Astrocyte (in vitro differentiated cells and primary cell): ENCODE data around the gene KRI1. TPM values are rescaled to one million over a fixed set of nuclear protein-coding genes. Genes with fewer than 3 reads are reported as not detected.

ENCODE experiments used
- DNase-seq: peaks from one replicate; pipeline ENCODE4 v3.0.0-alpha.2; 2010; ENCODE audit warnings: low read depth
- FAIRE-seq: peaks from 2 replicates; lab custom pipeline; 2011; peaks lifted over from hg19 to GRCh38; lab: Jason Lieb, UNC
- H2AFZ ChIP-seq: 2 replicates; pipeline ENCODE4 v1.6.0; 2012; ENCODE audit warnings: low read depth, low read length, inconsistent platforms
- H3K27ac ChIP-seq: 2 replicates; pipeline ENCODE4 v1.5.1; 2011; ENCODE audit warnings: low read depth, low read length, inconsistent platforms
- H3K27me3 ChIP-seq: 2 replicates; pipeline ENCODE4 v1.6.0; 2011; ENCODE audit warnings: low read length, inconsistent platforms; ENCODE audit not compliant: insufficient read depth
- H3K36me3 ChIP-seq: 2 replicates; pipeline ENCODE4 v1.5.1; 2011; ENCODE audit warnings: low read length, inconsistent platforms; ENCODE audit not compliant: insufficient read depth
- H3K4me1 ChIP-seq: 2 replicates; pipeline ENCODE4 v1.5.1; 2011; ENCODE audit warnings: low read length, inconsistent platforms; ENCODE audit not compliant: insufficient read depth
- H3K4me2 ChIP-seq: 2 replicates; pipeline ENCODE4 v1.6.0; 2012; ENCODE audit warnings: low read length, inconsistent platforms
- H3K4me3 ChIP-seq: 2 replicates; pipeline ENCODE4 v1.5.1; 2011; ENCODE audit warnings: low read depth, mild to moderate bottlenecking, low read length, inconsistent platforms; ENCODE audit not compliant: insufficient read depth
- H3K79me2 ChIP-seq: 2 replicates; pipeline ENCODE4 v1.6.0; 2012; ENCODE audit warnings: mild to moderate bottlenecking, low read length, inconsistent platforms; ENCODE audit not compliant: insufficient read depth
- H3K9ac ChIP-seq: 2 replicates; pipeline ENCODE4 v1.6.0; 2012; ENCODE audit warnings: mild to moderate bottlenecking, low read length, inconsistent platforms
- H3K9me3 ChIP-seq: 2 replicates; pipeline ENCODE4 v1.5.1; 2012; ENCODE audit warnings: low read depth, mild to moderate bottlenecking, low read length, inconsistent platforms; ENCODE audit not compliant: insufficient read depth
- H4K20me1 ChIP-seq: 2 replicates; pipeline ENCODE4 v1.6.0; 2012; ENCODE audit warnings: low read length, inconsistent platforms; ENCODE audit not compliant: insufficient read depth
- H3K27ac Mint-ChIP-seq: one replicate; pipeline ENCODE4 v1.8.0; 2021; ENCODE audit warnings: mild to moderate bottlenecking, mixed read lengths; ENCODE audit not compliant: unreplicated experiment
- H3K27me3 Mint-ChIP-seq: one replicate; pipeline ENCODE4 v1.8.0; 2021; ENCODE audit warnings: low read depth, mixed read lengths; ENCODE audit not compliant: unreplicated experiment
- H3K36me3 Mint-ChIP-seq: one replicate; pipeline ENCODE4 v1.8.0; 2021; ENCODE audit warnings: low read depth, mixed read lengths; ENCODE audit not compliant: unreplicated experiment
- H3K4me1 Mint-ChIP-seq: one replicate; pipeline ENCODE4 v1.8.0; 2021; ENCODE audit warnings: low read depth, mixed read lengths; ENCODE audit not compliant: unreplicated experiment
- H3K4me3 Mint-ChIP-seq: one replicate; pipeline ENCODE4 v1.8.0; 2021; ENCODE audit warnings: mild to moderate bottlenecking, moderate library complexity, mixed read lengths; ENCODE audit not compliant: unreplicated experiment
- H3K9me3 Mint-ChIP-seq: one replicate; pipeline ENCODE4 v1.8.0; 2021; ENCODE audit warnings: mild to moderate bottlenecking, mixed read lengths; ENCODE audit not compliant: unreplicated experiment
- CTCF ChIP-seq: IDR thresholded peaks from 2 replicates; pipeline ENCODE4 v1.5.1; 2011; ENCODE audit warnings: low read depth, mild to moderate bottlenecking, inconsistent platforms, low read length, moderate library complexity; ENCODE audit not compliant: insufficient read depth
- EZH2 ChIP-seq: IDR thresholded peaks from 2 replicates; pipeline ENCODE4 v1.6.1; 2012; ENCODE audit warnings: mild to moderate bottlenecking, low read length, inconsistent platforms; ENCODE audit not compliant: insufficient read depth
- total RNA-seq: library from RNA; stranded (reverse); gene quantifications from 2 replicates; pipeline ENCODE4 v1.2.1, GENCODE V29; 2021

KRI1 gene
- total RNA-seq, 1 donor from 2014 or later = 14.1 TPM

- no peak for FAIRE-seq
- Histone ChIP-seq H3K36me3 (peaks cover 15% of the 10 kb centered on the region), H2AFZ (no peak overlapping the region), H3K79me2 (no peaks in the 10 kb centered on the region), H3K27me3 (no peaks in the 10 kb centered on the region), H4K20me1 (peaks cover 25% of the 10 kb centered on the region), H3K9me3 (no peaks in the 10 kb centered on the region), H3K4me1 (no peaks in the 10 kb centered on the region), H3K9ac (no peak overlapping the region), H3K4me2 (no peak overlapping the region), H3K27ac (no peak overlapping the region), H3K4me3 (no peak overlapping the region)
- Mint-ChIP-seq H3K9me3 (no peaks in the 10 kb centered on the region), H3K4me1 (no peaks in the 10 kb centered on the region), H3K27me3 (no peaks in the 10 kb centered on the region), H3K36me3 (peaks cover 14% of the 10 kb centered on the region), H3K4me3 (no peak overlapping the region), H3K27ac (no peak overlapping the region)
- TF ChIP-seq CTCF (no peak), EZH2 (no peak)
- no peak for DNase-seq
Observed at GRCh38 chr19:10554760-10555609, 10.8 kb downstream of the KRI1 start.

- Mint-ChIP-seq H3K27ac (no peak overlapping the region), H3K27me3 (no peaks in the 10 kb centered on the region), H3K9me3 (no peaks in the 10 kb centered on the region), H3K4me3 (no peak overlapping the region), H3K4me1 (no peaks in the 10 kb centered on the region), H3K36me3 (peaks cover 17% of the 10 kb centered on the region)
- H3K9ac ChIP-seq = no peak overlapping the region
- H2AFZ ChIP-seq = no peak overlapping the region
- H3K27ac ChIP-seq = no peak overlapping the region
- H3K9me3 ChIP-seq = no peaks in the 10 kb centered on the region
- H4K20me1 ChIP-seq = peaks cover 25% of the 10 kb centered on the region
- peaks cover 11% of the 10 kb centered on the region for H3K36me3 ChIP-seq
- H3K4me1 ChIP-seq = no peaks in the 10 kb centered on the region
- no peak overlapping the region for H3K4me3 ChIP-seq
- H3K4me2 ChIP-seq = no peak overlapping the region
- H3K27me3 ChIP-seq = no peaks in the 10 kb centered on the region
- FAIRE-seq (no peak), DNase-seq (no peak)
- H3K79me2 ChIP-seq = no peaks in the 10 kb centered on the region
- no peak for TF ChIP-seq EZH2
- no peak for TF ChIP-seq CTCF
Observed at GRCh38 chr19:10553943-10554381, 11.8 kb downstream of the KRI1 start.
